Thyroid gland (tissue), 4 donors: ENCODE data around the gene LAMA4.

Source experiments
- CTCF ChIP-seq, 6 experiments: fragments of 200-600 bp in 3 of 6; fragments of 450-650 bp in 3 of 6; sonication (generic) in 3 of 6; IDR thresholded peaks; one replicate each; pipeline ENCODE4 v1.5.1; 2016 to 2019; ENCODE audit warnings: antibody characterized with exemption in 6 of 6, mild to moderate bottlenecking in 2 of 6, inconsistent platforms in 1 of 6, moderate library complexity in 1 of 6
- POLR2A ChIP-seq, 2 donors: fragments of 450-650 bp; IDR thresholded peaks; one replicate each; pipeline ENCODE4 v1.6.1; 2017; ENCODE audit warnings: antibody characterized with exemption in 2 of 2, mild to moderate bottlenecking in 2 of 2, moderate library complexity in 1 of 2

GRCh38 chr6:112117554-112117953, 136.8 kb downstream of the LAMA4 start:
- TF ChIP-seq CTCF (IDR thresholded peaks at IDR 0.05) = no peak
- no peak for TF ChIP-seq POLR2A (IDR thresholded peaks at IDR 0.05)
